Measurements from ENCODE around the gene PLCL1. TPM values are rescaled to one million over a fixed set of nuclear protein-coding genes. Genes with fewer than 3 reads are reported as not detected.

The PLCL1 gene
- total RNA-seq, 4 donors from 2014 or later, result 0.34 to 4.2 (median 1.2) TPM

DNA sequence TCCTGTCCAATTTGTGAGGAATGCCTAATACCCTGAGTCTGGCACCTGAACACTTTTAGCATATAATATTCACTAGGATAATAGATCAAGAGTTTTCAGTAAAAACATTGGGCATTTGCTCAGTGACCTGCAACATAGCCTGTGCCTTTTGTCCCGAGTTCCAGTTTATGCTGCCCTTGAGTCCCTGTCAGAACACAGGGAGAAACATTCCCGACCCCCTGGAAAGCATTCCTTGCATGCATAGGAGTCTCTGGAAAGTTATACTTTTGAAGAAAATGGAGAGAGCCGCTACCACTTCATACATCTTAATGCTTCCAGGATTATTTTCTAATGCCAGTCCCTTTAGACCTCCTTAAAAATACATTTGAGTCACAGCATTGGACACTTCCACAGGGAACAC lies 107.3 kb downstream of the PLCL1 start:
- DNase-seq, result no peak
- Histone ChIP-seq H3K4me3 (no peak overlapping the region), H3K4me1 (no peaks in the 10 kb centered on the region), H3K9me3 (no peaks in the 10 kb centered on the region), H3K27ac (no peak overlapping the region), H3K27me3 (no peaks in the 10 kb centered on the region), H3K36me3 (no peaks in the 10 kb centered on the region)
- intact Hi-C loops (cut with DNase I), result no loop called here
- 62 to 79% methylated on average over 3 of the region's 3 CpGs for WGBS, 2 donors
- TF ChIP-seq POLR2A (IDR thresholded peaks at IDR 0.05), result no peak
- TF ChIP-seq, protein P1, sequence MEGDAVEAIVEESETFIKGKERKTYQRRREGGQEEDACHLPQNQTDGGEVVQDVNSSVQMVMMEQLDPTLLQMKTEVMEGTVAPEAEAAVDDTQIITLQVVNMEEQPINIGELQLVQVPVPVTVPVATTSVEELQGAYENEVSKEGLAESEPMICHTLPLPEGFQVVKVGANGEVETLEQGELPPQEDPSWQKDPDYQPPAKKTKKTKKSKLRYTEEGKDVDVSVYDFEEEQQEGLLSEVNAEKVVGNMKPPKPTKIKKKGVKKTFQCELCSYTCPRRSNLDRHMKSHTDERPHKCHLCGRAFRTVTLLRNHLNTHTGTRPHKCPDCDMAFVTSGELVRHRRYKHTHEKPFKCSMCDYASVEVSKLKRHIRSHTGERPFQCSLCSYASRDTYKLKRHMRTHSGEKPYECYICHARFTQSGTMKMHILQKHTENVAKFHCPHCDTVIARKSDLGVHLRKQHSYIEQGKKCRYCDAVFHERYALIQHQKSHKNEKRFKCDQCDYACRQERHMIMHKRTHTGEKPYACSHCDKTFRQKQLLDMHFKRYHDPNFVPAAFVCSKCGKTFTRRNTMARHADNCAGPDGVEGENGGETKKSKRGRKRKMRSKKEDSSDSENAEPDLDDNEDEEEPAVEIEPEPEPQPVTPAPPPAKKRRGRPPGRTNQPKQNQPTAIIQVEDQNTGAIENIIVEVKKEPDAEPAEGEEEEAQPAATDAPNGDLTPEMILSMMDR (IDR thresholded peaks at IDR 0.05), result no peak

DNA sequence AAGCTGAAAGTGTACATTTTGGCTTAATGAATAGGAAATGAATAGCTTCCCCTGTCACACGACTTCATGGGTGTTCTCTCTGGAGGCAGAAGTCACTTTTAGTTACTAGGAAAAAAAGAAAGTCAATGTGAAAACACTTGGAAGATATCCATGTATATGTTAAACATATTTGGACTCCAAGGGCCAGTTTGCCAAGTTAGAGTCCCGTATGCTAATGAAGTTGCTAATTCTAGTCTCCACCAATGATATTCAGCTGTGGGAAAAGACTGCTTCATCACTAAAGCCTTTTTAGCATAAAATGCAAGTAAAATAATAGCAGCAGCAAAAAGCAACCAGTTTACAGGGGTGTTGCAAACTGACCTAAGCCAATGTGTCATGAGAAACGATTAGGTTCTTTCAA lies 108.7 kb downstream of the PLCL1 start:
- no peaks in the 10 kb centered on the region for H3K9me3 ChIP-seq
- no peak for TF ChIP-seq POLR2A (IDR thresholded peaks at IDR 0.05)
- TF ChIP-seq, protein P1 (IDR thresholded peaks at IDR 0.05), result no peak
- no peak for DNase-seq
- intact Hi-C loops (cut with DNase I), result no loop called here
- H3K36me3 ChIP-seq, result no peaks in the 10 kb centered on the region
- H3K4me1 ChIP-seq, result no peaks in the 10 kb centered on the region
- H3K27me3 ChIP-seq, result no peaks in the 10 kb centered on the region
- WGBS, 2 donors, result 50 to 63% methylated on average over 3 of the region's 3 CpGs
- no peak overlapping the region for H3K4me3 ChIP-seq
- H3K27ac ChIP-seq, result no peak overlapping the region

DNA sequence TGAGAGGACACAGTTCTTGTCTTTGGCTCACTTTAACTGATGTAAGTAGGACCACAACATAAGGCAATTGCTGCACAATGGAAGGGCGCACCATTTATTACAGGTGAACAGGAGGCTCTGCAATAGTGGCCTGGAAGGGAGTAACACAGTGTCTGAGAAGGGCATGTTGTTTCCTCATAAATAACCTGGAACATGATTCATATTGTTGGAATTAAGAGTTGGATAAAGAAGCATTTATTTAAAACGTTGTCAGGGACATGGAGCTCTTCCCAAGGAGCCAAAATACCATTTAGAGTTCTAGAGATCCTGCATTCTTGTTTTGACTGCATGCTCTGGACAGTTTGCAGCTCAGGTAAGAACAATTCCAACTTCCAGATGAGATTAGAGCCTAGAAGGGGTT lies 110.4 kb downstream of the PLCL1 start:
- 50 to 63% methylated on average over 2 of the region's 2 CpGs for WGBS, 2 donors
- H3K36me3 ChIP-seq, result no peaks in the 10 kb centered on the region
- H3K9me3 ChIP-seq, result no peaks in the 10 kb centered on the region
- no peak overlapping the region for H3K27ac ChIP-seq
- TF ChIP-seq, protein P1 (IDR thresholded peaks at IDR 0.05), result no peak
- TF ChIP-seq POLR2A (IDR thresholded peaks at IDR 0.05), result no peak
- no peaks in the 10 kb centered on the region for H3K4me1 ChIP-seq
- no peak for DNase-seq
- no peaks in the 10 kb centered on the region for H3K27me3 ChIP-seq
- H3K4me3 ChIP-seq, result no peak overlapping the region
- intact Hi-C loops (cut with DNase I), result no loop called here

DNA sequence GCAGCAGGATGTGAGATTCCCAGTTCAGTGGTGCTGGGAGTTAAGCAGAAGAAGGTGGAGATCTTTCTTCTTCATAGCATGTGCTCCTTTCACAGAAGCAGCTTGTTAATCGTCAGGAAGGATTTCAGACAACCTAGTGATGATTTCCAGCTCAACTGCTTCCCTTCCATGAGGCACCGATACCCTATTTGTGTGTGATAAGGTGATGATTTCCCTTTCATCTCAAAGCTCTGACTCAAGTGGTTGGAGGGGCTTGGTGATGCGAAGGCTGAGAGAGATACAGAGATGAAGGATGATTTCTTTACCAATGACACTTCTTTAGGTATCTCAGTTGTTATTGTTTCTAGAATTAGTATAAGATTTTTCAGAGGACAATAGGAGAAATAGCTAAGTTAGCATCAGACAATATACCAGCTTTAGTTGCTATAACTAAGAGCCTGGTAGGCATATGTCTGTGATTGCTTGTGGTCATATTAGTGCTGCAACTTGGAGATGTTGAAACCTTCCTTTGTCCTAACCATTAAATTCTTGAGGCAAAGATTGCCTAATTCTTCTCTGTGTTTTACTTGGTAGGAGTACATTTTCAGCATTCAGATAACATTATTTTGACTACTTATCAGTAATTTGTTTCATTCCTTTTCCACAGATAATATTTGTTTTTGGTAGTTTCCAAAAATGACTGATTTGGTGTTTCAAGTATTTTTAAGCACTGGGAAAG lies 111.3 kb downstream of the PLCL1 start:
- TF ChIP-seq POLR2A (IDR thresholded peaks at IDR 0.05), result no peak
- TF ChIP-seq, protein P1 (IDR thresholded peaks at IDR 0.05), result no peak
- WGBS, 2 donors, result 69 to 91% methylated on average over 3 of the region's 3 CpGs
- Histone ChIP-seq H3K36me3 (no peaks in the 10 kb centered on the region), H3K27me3 (no peaks in the 10 kb centered on the region), H3K9me3 (no peaks in the 10 kb centered on the region), H3K27ac (no peak overlapping the region), H3K4me3 (no peak overlapping the region), H3K4me1 (no peaks in the 10 kb centered on the region)
- intact Hi-C loops (cut with DNase I), result no loop called here
- no peak for DNase-seq

DNA sequence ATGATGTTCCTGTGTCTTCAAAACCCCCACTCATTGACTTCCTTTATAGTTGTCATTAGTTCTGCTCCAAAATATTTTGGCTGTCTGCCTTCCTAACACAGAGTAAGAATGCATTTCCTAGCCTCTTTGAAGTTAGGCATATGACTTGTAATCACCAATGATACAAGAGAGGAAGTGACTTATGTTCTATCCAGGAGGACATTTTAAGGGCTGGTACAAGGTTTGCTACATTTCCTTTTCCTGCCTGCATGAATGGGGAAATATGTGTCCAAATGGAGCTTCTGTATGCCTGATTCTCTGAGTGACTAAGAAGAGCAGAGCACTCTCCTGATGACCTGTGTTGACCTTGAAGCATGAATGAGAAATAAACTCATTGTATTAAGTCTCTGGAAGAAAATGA lies 115.1 kb downstream of the PLCL1 start:
- Histone ChIP-seq H3K9me3 (no peaks in the 10 kb centered on the region), H3K27me3 (no peaks in the 10 kb centered on the region), H3K27ac (no peak overlapping the region), H3K4me3 (no peak overlapping the region), H3K4me1 (no peaks in the 10 kb centered on the region), H3K36me3 (no peaks in the 10 kb centered on the region)
- intact Hi-C loops (cut with DNase I), result no loop called here
- DNase-seq, result no peak
- TF ChIP-seq, protein P1 (IDR thresholded peaks at IDR 0.05), result no peak
- no peak for TF ChIP-seq POLR2A (IDR thresholded peaks at IDR 0.05)

Data from esophagus squamous epithelium (tissue), 5 donors.